HEK293T (cell line): Measurements from ENCODE around the gene LRRFIP1.

Experiments used
- FOXA1 ChIP-seq: fragments of 450-650 bp; IDR thresholded peaks from 2 replicates; pipeline ENCODE4 v1.6.1; 2016; ENCODE audit warnings: mild to moderate bottlenecking
- FOXK2 ChIP-seq: fragments of 450-650 bp; IDR thresholded peaks from 2 replicates; pipeline ENCODE4 v1.6.1; 2016; ENCODE audit warnings: mild to moderate bottlenecking
- NFRKB ChIP-seq: fragments of 450-650 bp; IDR thresholded peaks from 2 replicates; pipeline ENCODE4 v1.6.1; 2016; ENCODE audit warnings: mild to moderate bottlenecking, moderate library complexity
- SP1 ChIP-seq: fragments of 450-650 bp; IDR thresholded peaks from 2 replicates; pipeline ENCODE4 v1.6.1; 2017
- TARDBP ChIP-seq: fragments of 450-650 bp; IDR thresholded peaks from 2 replicates; pipeline ENCODE4 v1.6.1; 2016

DNA sequence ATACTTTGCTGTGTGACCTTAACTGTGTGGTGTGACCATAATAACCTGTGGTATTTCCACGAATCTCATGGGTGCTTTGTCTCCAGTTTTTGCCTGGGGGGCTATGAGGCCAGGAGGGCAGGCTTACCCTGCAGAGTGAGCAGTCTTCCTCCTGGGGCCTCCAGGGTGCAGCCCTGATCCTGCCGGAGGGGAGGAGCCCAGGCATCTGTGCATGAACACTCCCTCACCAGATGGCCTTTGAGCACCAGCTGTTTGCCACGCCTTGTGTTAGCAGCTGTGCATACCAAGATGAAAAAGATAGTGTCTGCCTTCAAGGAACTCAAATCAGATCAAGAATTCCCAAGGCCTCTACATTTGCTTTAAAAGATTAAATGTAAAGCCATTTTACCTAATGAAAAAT, 96.2 kb downstream of the LRRFIP1 start:
- TF ChIP-seq NFRKB, result no peak
- no peak for TF ChIP-seq SP1
- TF ChIP-seq TARDBP, result no peak
- no peak for TF ChIP-seq FOXK2
- no peak for TF ChIP-seq FOXA1
